K562 (cell line): Measurements from ENCODE around the gene PLEKHO2. TPM values are rescaled to one million over a fixed set of nuclear protein-coding genes. Genes with fewer than 3 reads are reported as not detected.

Experiments
- ATAC-seq: fragments of 200-7000 bp; cut with Tn5 transposase; 3 replicates; pipeline ENCODE4 v1.9.1; 2020; ENCODE audit warnings: moderate library complexity
- BruUV-seq: library from RNA; stranded (reverse); fragments of 400-500 nt; replicated peaks from 2 replicates; lab custom pipeline; 2021; lab: Mats Ljungman, UMichigan
- CTCF ChIA-PET: fragments of 300-600 bp; formaldehyde crosslinking; extraction: SDS; loops from one replicate; lab custom pipeline; 2021; ENCODE audit warnings: low intra/inter-chr PET ratio; lab: Yijun Ruan, JAX
- POLR2A ChIA-PET: fragments of 300-600, 350-650 bp; sonication (Branson Sonifier 250); formaldehyde crosslinking; extraction: SDS; loops from one replicate; lab custom pipeline; 2021; ENCODE audit warnings: antibody characterized with exemption, inconsistent platforms; lab: Yijun Ruan, JAX
- DNase-seq, 4 experiments: peaks; one replicate each; pipeline versions ENCODE4 v3.0.0 to v3.0.0-alpha.2; 2011 to 2018; ENCODE audit warnings: low spot score in 3 of 4, mixed read lengths in 3 of 4; ENCODE audit errors: extremely low read depth in 1 of 4
- FAIRE-seq: peaks from 2 replicates; lab custom pipeline; 2011; peaks lifted over from hg19 to GRCh38; lab: Jason Lieb, UNC
- H2AFZ ChIP-seq: 2 replicates; pipeline ENCODE4 v1.6.0; 2011; ENCODE audit warnings: low read depth, low read length, control low read depth, inconsistent platforms
- H3K27ac ChIP-seq: fragments of 200-600 bp; 3 replicates; pipeline ENCODE4 v1.8.0; 2011; ENCODE audit warnings: low read depth, mild to moderate bottlenecking, control low read depth, inconsistent platforms, low read length, moderate library complexity, mixed read lengths; ENCODE audit errors: extremely low read depth
- H3K27me3 ChIP-seq, 2 experiments: fragments of 300-600 bp in 1 of 2; 2 replicates in 1 of 2; 3 replicates in 1 of 2; pipeline versions ENCODE4 v1.6.0 to v1.8.0; 2011; ENCODE audit warnings: inconsistent platforms in 2 of 2, low read length in 2 of 2, mild to moderate bottlenecking in 1 of 2, mixed read lengths in 1 of 2, moderate library complexity in 1 of 2; ENCODE audit not compliant: control insufficient read depth in 2 of 2, insufficient read depth in 2 of 2
- H3K36me3 ChIP-seq: fragments of 300-600 bp; 3 replicates; pipeline ENCODE4 v1.8.0; 2011; ENCODE audit warnings: mild to moderate bottlenecking, low read length, inconsistent platforms; ENCODE audit not compliant: control insufficient read depth, insufficient read depth
- H3K4me1 ChIP-seq, 2 experiments: fragments of 200-600 bp in 1 of 2; replicated peaks in 1 of 2; 2 replicates in 1 of 2; 3 replicates in 1 of 2; pipeline versions ENCODE4 v1.5.1 to v1.8.0; 2011; ENCODE audit warnings: inconsistent platforms in 2 of 2, low read length in 2 of 2, mild to moderate bottlenecking in 1 of 2, mixed read lengths in 1 of 2, moderate library complexity in 1 of 2; ENCODE audit not compliant: control insufficient read depth in 2 of 2, insufficient read depth in 2 of 2
- H3K4me2 ChIP-seq: 2 replicates; pipeline ENCODE4 v1.6.1; 2011; ENCODE audit warnings: low read length, control low read depth, inconsistent platforms, mixed read lengths; ENCODE audit not compliant: insufficient read depth
- H3K4me3 ChIP-seq: fragments of 200-600 bp; sonication (generic), shearing (Covaris generic); 2 replicates; pipeline ENCODE4 v1.5.1; 2016; ENCODE audit warnings: control low read depth, inconsistent platforms
- H3K79me2 ChIP-seq: fragments of 200-600 bp; 3 replicates; pipeline ENCODE4 v1.8.0; 2011; ENCODE audit warnings: low read length, inconsistent platforms; ENCODE audit not compliant: control insufficient read depth, insufficient read depth
- H3K9ac ChIP-seq, 2 experiments: 2 replicates each; pipeline versions ENCODE4 v1.6.0 to v1.6.1; 2011; ENCODE audit warnings: low read depth in 2 of 2, low read length in 2 of 2, control low read depth in 1 of 2, inconsistent platforms in 1 of 2, mild to moderate bottlenecking in 1 of 2, mixed read lengths in 1 of 2; ENCODE audit not compliant: insufficient read depth in 1 of 2
- H3K9me1 ChIP-seq: one replicate; pipeline ENCODE4 v1.6.0; 2011; ENCODE audit warnings: inconsistent platforms, mild to moderate bottlenecking, low read length, moderate library complexity; ENCODE audit not compliant: control insufficient read depth, insufficient read depth
- H3K9me3 ChIP-seq: replicated peaks from 2 replicates; pipeline ENCODE4 v1.5.1; 2011; ENCODE audit warnings: low read depth, low read length, inconsistent platforms; ENCODE audit not compliant: control insufficient read depth, insufficient read depth
- H4K20me1 ChIP-seq: replicated peaks from 2 replicates; pipeline ENCODE4 v1.6.1; 2011; ENCODE audit warnings: low read length, inconsistent platforms, mixed read lengths; ENCODE audit not compliant: control insufficient read depth, insufficient read depth
- FOXK1 ChIP-seq: sonication (generic); formaldehyde crosslinking; IDR thresholded peaks from 2 replicates; pipeline ENCODE4 v1.8.0; 2022; ENCODE audit warnings: missing genetic modification reagents, mild to moderate bottlenecking, borderline replicate concordance
- HDAC6 ChIP-seq: IDR thresholded peaks from 2 replicates; pipeline ENCODE4 v1.6.1; 2012; ENCODE audit warnings: low read depth, mild to moderate bottlenecking, control low read depth, inconsistent platforms, low read length, moderate library complexity
- RBM14 ChIP-seq: fragments of 200-400 bp; formaldehyde crosslinking; IDR thresholded peaks from 2 replicates; pipeline ENCODE4 v1.6.1; 2018; ENCODE audit warnings: low read depth, mild to moderate bottlenecking, low read length, moderate library complexity, borderline replicate concordance; ENCODE audit not compliant: insufficient read depth
- SUPT5H ChIP-seq: fragments of 450-650 bp; IDR thresholded peaks from 2 replicates; pipeline ENCODE4 v1.6.1; 2016
- ZNF253 ChIP-seq: fragments of 250-450 bp; sonication (Bioruptor Pico); conservative IDR thresholded peaks from 2 replicates; pipeline ENCODE4 v1.6.1; 2021; ENCODE audit warnings: mild to moderate bottlenecking
- ZNF263 ChIP-seq: sonication (generic); formaldehyde crosslinking; IDR thresholded peaks from 2 replicates; pipeline ENCODE4 v1.8.0; 2022; ENCODE audit warnings: mild to moderate bottlenecking, missing genetic modification reagents, borderline replicate concordance
- WGBS: fragments of 100-300 bp; shearing (Covaris generic); methylation state at CpG from one replicate; pipeline ENCODE4 v1.1.6; 2016; ENCODE audit warnings: low coverage, mixed read lengths; ENCODE audit not compliant: insufficient coverage; ENCODE audit errors: missing lambda C conversion rate; 5-methylcytosine and 5-hydroxymethylcytosine counted together
- in situ Hi-C: fragments of 300-500 bp; cut with MboI; formaldehyde crosslinking; loops from 4 replicates; pipeline ENCODE4 v1.15.0; 2018; ENCODE audit warnings: inconsistent platforms, mixed read lengths
- intact Hi-C: fragments of 100-400 bp; cut with micrococcal nuclease; formaldehyde crosslinking; loops from 2 replicates; pipeline ENCODE4 v1.14.2; 2022
- polyA plus RNA-seq, 8 experiments: library from polyadenylated mRNA; depleted of rRNA in 4 of 8; stranded (reverse) in 5 of 8; unstranded in 3 of 8; fragments of >200 nt; fragmentation: Nextera tagmentation in 2 of 8; fragmentation: Illumina TruSeq in 1 of 8; extraction: Ambion mirVana in 2 of 8; extraction: Trizol in 1 of 8; gene quantifications; 2 replicates each; pipeline versions ENCODE4 v1.2.1 to v1.2.3, GENCODE V29; 2011 to 2014; ENCODE audit warnings: inconsistent platforms in 1 of 8, missing spikeins in 1 of 8
- total RNA-seq, 7 experiments: library from RNA; depleted of rRNA in 6 of 7; stranded (reverse); fragments of >200 nt in 6 of 7; fragmentation: Illumina TruSeq in 2 of 7; extraction: Trizol in 2 of 7; gene quantifications; 2 replicates each; pipeline versions ENCODE4 v1.2.1 to v1.2.3, GENCODE V29; 2011 to 2021; ENCODE audit warnings: low replicate concordance in 1 of 7
- TF ChIP-seq, protein P1 (sequence below): fragments of 450-650 bp; formaldehyde crosslinking; IDR thresholded peaks from 2 replicates; pipeline ENCODE4 v1.4.0; 2022; ENCODE audit warnings: mild to moderate bottlenecking, moderate library complexity
- TF ChIP-seq, protein P2 (sequence below): fragments of 450-650 bp; conservative IDR thresholded peaks from 2 replicates; pipeline ENCODE4 v1.6.1; 2016; ENCODE audit warnings: missing genetic modification characterization, low read depth, mild to moderate bottlenecking, control low read depth, missing compliant biosample characterization

The PLEKHO2 gene
- total and polyA plus RNA-seq, 9 of the 15 experiments (the other 6 are each of a cell fraction or from before 2014, with no cell fraction given), result 0.24 to 8.8 (median 5.5) TPM

DNA sequence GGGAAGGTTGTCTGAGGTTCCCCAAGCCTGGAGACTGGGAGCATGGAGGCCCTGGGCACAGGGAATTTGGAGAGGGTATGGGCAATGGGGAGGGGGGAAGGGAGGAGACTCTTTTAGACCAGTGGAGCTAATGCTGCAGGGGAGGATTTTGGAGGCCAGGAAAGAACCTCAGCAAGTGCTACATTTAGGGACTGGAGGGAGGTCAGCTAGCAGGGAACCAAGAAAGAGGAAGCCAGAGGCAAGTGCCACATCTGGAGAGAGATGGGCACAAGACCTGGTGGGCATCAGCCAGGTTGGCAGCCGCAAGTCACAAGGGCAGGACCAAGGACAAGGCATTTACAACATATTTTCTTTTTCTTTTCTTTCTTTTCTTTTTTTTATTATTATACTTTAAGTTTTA lies 20.7 kb downstream of the PLEKHO2 start:
- Histone ChIP-seq H2AFZ (no peak overlapping the region), H3K9me1 (no peaks in the 10 kb centered on the region), H4K20me1 (no peaks in the 10 kb centered on the region; the same call in 1 of the 2 replicates), H3K36me3 (peaks cover 40% of the 10 kb centered on the region; the same call in 1 of the 3 replicates), H3K4me3 (no peak overlapping the region), H3K9me3 (no peaks in the 10 kb centered on the region), H3K9ac (no peak overlapping the region; a peak in 1 of 4 replicates), H3K27ac (no peak overlapping the region), H3K27me3 (no peaks in the 10 kb centered on the region), H3K79me2 (no peaks in the 10 kb centered on the region), H3K4me1 (0 out of 5 replicates have a peak, but pooled peaks cover 0 to 3% of the 10 kb centered on the region in 2 experiments), H3K4me2 (no peak overlapping the region)
- in situ Hi-C loops (no loop called here), intact Hi-C loops (no loop called here)
- no TSS peak for BruUV-seq
- FAIRE-seq (no peak), ATAC-seq (no peak), DNase-seq (no peak)
- 93% methylated on average over 1 of the region's 1 CpG for WGBS
- ChIA-PET POLR2A (interaction anchor here (0.6 to 1.5 kb wide), 5 partner anchors 11 to 780 kb away, joined by 3 to 4 read pairs (median 3); no protein-coding TSS in a partner anchor), CTCF (no interaction called here)
- TF ChIP-seq SUPT5H (no peak), RBM14 (no peak), ZNF263 (no peak), HDAC6 (no peak), FOXK1 (no peak), ZNF253 (no peak)
- TF ChIP-seq, protein P1, sequence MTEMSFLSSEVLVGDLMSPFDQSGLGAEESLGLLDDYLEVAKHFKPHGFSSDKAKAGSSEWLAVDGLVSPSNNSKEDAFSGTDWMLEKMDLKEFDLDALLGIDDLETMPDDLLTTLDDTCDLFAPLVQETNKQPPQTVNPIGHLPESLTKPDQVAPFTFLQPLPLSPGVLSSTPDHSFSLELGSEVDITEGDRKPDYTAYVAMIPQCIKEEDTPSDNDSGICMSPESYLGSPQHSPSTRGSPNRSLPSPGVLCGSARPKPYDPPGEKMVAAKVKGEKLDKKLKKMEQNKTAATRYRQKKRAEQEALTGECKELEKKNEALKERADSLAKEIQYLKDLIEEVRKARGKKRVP (CRISPR knock-in tag), result no peak
- TF ChIP-seq, protein P2, sequence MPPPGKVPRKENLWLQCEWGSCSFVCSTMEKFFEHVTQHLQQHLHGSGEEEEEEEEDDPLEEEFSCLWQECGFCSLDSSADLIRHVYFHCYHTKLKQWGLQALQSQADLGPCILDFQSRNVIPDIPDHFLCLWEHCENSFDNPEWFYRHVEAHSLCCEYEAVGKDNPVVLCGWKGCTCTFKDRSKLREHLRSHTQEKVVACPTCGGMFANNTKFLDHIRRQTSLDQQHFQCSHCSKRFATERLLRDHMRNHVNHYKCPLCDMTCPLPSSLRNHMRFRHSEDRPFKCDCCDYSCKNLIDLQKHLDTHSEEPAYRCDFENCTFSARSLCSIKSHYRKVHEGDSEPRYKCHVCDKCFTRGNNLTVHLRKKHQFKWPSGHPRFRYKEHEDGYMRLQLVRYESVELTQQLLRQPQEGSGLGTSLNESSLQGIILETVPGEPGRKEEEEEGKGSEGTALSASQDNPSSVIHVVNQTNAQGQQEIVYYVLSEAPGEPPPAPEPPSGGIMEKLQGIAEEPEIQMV (tag), result no peak
